Hepatocyte (in vitro differentiated cells): Measurements from ENCODE around the gene PRMT5. TPM values are rescaled to one million over a fixed set of nuclear protein-coding genes. Genes with fewer than 3 reads are reported as not detected.
A peak's percentile ranks its signal among the peaks of the same experiment; 100 is the strongest.

Source experiments
- DNase-seq: peaks from one replicate; pipeline ENCODE4 v3.0.0-alpha.2; 2016; ENCODE audit warnings: low spot score
- H2AFZ ChIP-seq: fragments of 200-600 bp; sonication (generic); 2 replicates; pipeline ENCODE4 v1.6.0; 2016; ENCODE audit warnings: antibody characterized with exemption, mild to moderate bottlenecking
- H3K27ac ChIP-seq: fragments of 200-600 bp; sonication (generic); 2 replicates; pipeline ENCODE4 v1.5.1; 2016; ENCODE audit warnings: mild to moderate bottlenecking
- H3K27me3 ChIP-seq: fragments of 200-600 bp; sonication (generic); 2 replicates; pipeline ENCODE4 v1.6.1; 2016
- H3K36me3 ChIP-seq: fragments of 200-600 bp; sonication (generic); replicated peaks from 2 replicates; pipeline ENCODE4 v1.5.1; 2016; ENCODE audit warnings: low read depth; ENCODE audit not compliant: insufficient read depth
- H3K4me1 ChIP-seq: fragments of 200-600 bp; sonication (generic); 2 replicates; pipeline ENCODE4 v1.5.1; 2016; ENCODE audit warnings: mild to moderate bottlenecking, moderate library complexity; ENCODE audit not compliant: insufficient read depth
- H3K4me2 ChIP-seq: fragments of 200-600 bp; sonication (generic); 2 replicates; pipeline ENCODE4 v1.6.0; 2016
- H3K4me3 ChIP-seq: fragments of 200-600 bp; sonication (generic); 2 replicates; pipeline ENCODE4 v1.5.1; 2016; ENCODE audit warnings: mild to moderate bottlenecking
- H3K79me2 ChIP-seq: fragments of 200-600 bp; sonication (generic); 2 replicates; pipeline ENCODE4 v1.6.0; 2017; ENCODE audit warnings: mild to moderate bottlenecking
- H3K9me2 ChIP-seq: fragments of 200-600 bp; sonication (generic); replicated peaks from 2 replicates; pipeline ENCODE4 v1.6.0; 2017; ENCODE audit warnings: mild to moderate bottlenecking; ENCODE audit not compliant: insufficient read depth
- H3K9me3 ChIP-seq: fragments of 200-600 bp; sonication (generic); 2 replicates; pipeline ENCODE4 v1.5.1; 2016; ENCODE audit warnings: low read depth, mild to moderate bottlenecking
- H4K20me1 ChIP-seq: fragments of 200-600 bp; sonication (generic); 2 replicates; pipeline ENCODE4 v1.6.0; 2016; ENCODE audit warnings: mild to moderate bottlenecking; ENCODE audit not compliant: insufficient read depth, poor library complexity, severe bottlenecking
- CTCF ChIP-seq: fragments of 200-600 bp; sonication (generic); IDR thresholded peaks from 2 replicates; pipeline ENCODE4 v1.5.1; 2016; ENCODE audit warnings: antibody characterized with exemption, mild to moderate bottlenecking; ENCODE audit not compliant: poor library complexity
- EZH2 ChIP-seq: fragments of 200-600 bp; sonication (generic); IDR thresholded peaks from 2 replicates; pipeline ENCODE4 v1.6.1; 2016; ENCODE audit warnings: antibody characterized with exemption, mild to moderate bottlenecking, borderline replicate concordance
- EZH2phosphoT487 ChIP-seq: fragments of 200-600 bp; sonication (generic); IDR thresholded peaks from one replicate; pipeline ENCODE4 v1.6.1; 2018; ENCODE audit warnings: antibody characterized with exemption, mild to moderate bottlenecking, low read depth, moderate library complexity; ENCODE audit not compliant: unreplicated experiment, severe bottlenecking
- WGBS: methylation state at CpG from one replicate; pipeline ENCODE4 v1.1.6; 2016; ENCODE audit warnings: low lambda C conversion rate; ENCODE audit errors: missing lambda C conversion rate; 5-methylcytosine and 5-hydroxymethylcytosine counted together
- polyA plus RNA-seq: library from polyadenylated mRNA; unstranded; fragments of >200 nt; fragmentation: Nextera tagmentation; extraction: Ambion mirVana; gene quantifications from 2 replicates; pipeline ENCODE4 v1.2.1, GENCODE V29; 2016
- total RNA-seq: library from RNA; depleted of rRNA; stranded (reverse); fragments of >200 nt; gene quantifications from 2 replicates; pipeline ENCODE4 v1.2.3, GENCODE V29; 2014

The PRMT5 gene
- total and polyA plus RNA-seq, 2 experiments from 2014 or later = 52.2 to 72.3 TPM

- TF ChIP-seq CTCF (no peak), EZH2 (no peak), EZH2phosphoT487 (no peak)
- DNase-seq = no peak
- peak overlapping the region; percentile 54 for H3K27ac ChIP-seq
- no peaks in the 10 kb centered on the region for H3K9me3 ChIP-seq
- H3K79me2 ChIP-seq = peaks cover 18% of the 10 kb centered on the region
- no peaks in the 10 kb centered on the region for H3K27me3 ChIP-seq
- 91% methylated on average over 2 of the region's 2 CpGs for WGBS
- no peaks in the 10 kb centered on the region for H3K9me2 ChIP-seq
- peaks cover 7% of the 10 kb centered on the region for H3K4me1 ChIP-seq
- H2AFZ ChIP-seq = no peak overlapping the region
- H3K4me3 ChIP-seq = no peak overlapping the region
- no peak overlapping the region for H3K4me2 ChIP-seq
- H4K20me1 ChIP-seq = no peaks in the 10 kb centered on the region
- H3K36me3 ChIP-seq = no peaks in the 10 kb centered on the region
These were observed 6.9 kb downstream of the PRMT5 start for GRCh38 chr14:22922294-22922693.

- H3K9me3 ChIP-seq = no peaks in the 10 kb centered on the region
- H3K27ac ChIP-seq = no peak overlapping the region
- H3K27me3 ChIP-seq = no peaks in the 10 kb centered on the region
- H3K4me2 ChIP-seq = no peak overlapping the region
- TF ChIP-seq EZH2phosphoT487 (no peak), CTCF (no peak), EZH2 (no peak)
- H3K4me1 ChIP-seq = peaks cover 7% of the 10 kb centered on the region
- 95% methylated on average over 6 of the region's 6 CpGs for WGBS
- H3K36me3 ChIP-seq = no peaks in the 10 kb centered on the region
- H4K20me1 ChIP-seq = no peaks in the 10 kb centered on the region
- H3K79me2 ChIP-seq = peaks cover 29% of the 10 kb centered on the region
- no peak overlapping the region for H3K4me3 ChIP-seq
- no peak overlapping the region for H2AFZ ChIP-seq
- DNase-seq = no peak
- no peaks in the 10 kb centered on the region for H3K9me2 ChIP-seq
These were observed 8.5 kb downstream of the PRMT5 start for GRCh38 chr14:22920697-22921096.

- TF ChIP-seq CTCF (no peak), EZH2phosphoT487 (no peak), EZH2 (no peak)
- H3K4me1 ChIP-seq = peaks cover 7% of the 10 kb centered on the region
- peak overlapping the region; percentile 62 for H3K27ac ChIP-seq
- H4K20me1 ChIP-seq = no peaks in the 10 kb centered on the region
- no peaks in the 10 kb centered on the region for H3K36me3 ChIP-seq
- H3K9me2 ChIP-seq = no peaks in the 10 kb centered on the region
- WGBS = 12% methylated on average over 10 of the region's 10 CpGs
- DNase-seq = no peak
- no peaks in the 10 kb centered on the region for H3K27me3 ChIP-seq
- H3K4me3 ChIP-seq = no peak overlapping the region
- H3K79me2 ChIP-seq = peaks cover 41% of the 10 kb centered on the region
- H3K9me3 ChIP-seq = no peaks in the 10 kb centered on the region
- H3K4me2 ChIP-seq = peak overlapping the region; percentile 67
- no peak overlapping the region for H2AFZ ChIP-seq
These were observed 9.6 kb downstream of the PRMT5 start for GRCh38 chr14:22919601-22919921.
